Measurements from ENCODE around the gene CXXC5.

Gene CXXC5

GRCh38 chr5:139701056-139701741 is 53.0 kb downstream of the CXXC5 start:
- no peak overlapping the region for H3K4me3 ChIP-seq (ENCODE audit: control insufficient read depth, low read depth, low read length)
- TF ChIP-seq CTCF (IDR thresholded peaks at IDR 0.05; ENCODE audit: control insufficient read depth, insufficient read depth, low read depth, low read length, missing control alignments): no peak
- DNase-seq (ENCODE audit: low read depth): no peak

GRCh38 chr5:139702548-139702947 is 54.4 kb downstream of the CXXC5 start:
- TF ChIP-seq CTCF (IDR thresholded peaks at IDR 0.05; ENCODE audit: control insufficient read depth, insufficient read depth, low read depth, low read length, missing control alignments): no peak
- no peak for DNase-seq (ENCODE audit: low read depth)
- no peak overlapping the region for H3K4me3 ChIP-seq (ENCODE audit: control insufficient read depth, low read depth, low read length)

GRCh38 chr5:139704748-139705147 is 56.6 kb downstream of the CXXC5 start:
- TF ChIP-seq CTCF (IDR thresholded peaks at IDR 0.05; ENCODE audit: control insufficient read depth, insufficient read depth, low read depth, low read length, missing control alignments): no peak
- H3K4me3 ChIP-seq (ENCODE audit: control insufficient read depth, low read depth, low read length): no peak overlapping the region
- DNase-seq (ENCODE audit: low read depth): no peak

GRCh38 chr5:139705191-139705590 is 57.0 kb downstream of the CXXC5 start:
- no peak for DNase-seq (ENCODE audit: low read depth)
- no peak overlapping the region for H3K4me3 ChIP-seq (ENCODE audit: control insufficient read depth, low read depth, low read length)
- TF ChIP-seq CTCF (IDR thresholded peaks at IDR 0.05; ENCODE audit: control insufficient read depth, insufficient read depth, low read depth, low read length, missing control alignments): no peak

GRCh38 chr5:139705655-139706587 is 57.8 kb downstream of the CXXC5 start:
- TF ChIP-seq CTCF (IDR thresholded peaks at IDR 0.05; ENCODE audit: control insufficient read depth, insufficient read depth, low read depth, low read length, missing control alignments): no peak
- DNase-seq (ENCODE audit: low read depth): no peak
- no peak overlapping the region for H3K4me3 ChIP-seq (ENCODE audit: control insufficient read depth, low read depth, low read length)

- no peak for TF ChIP-seq CTCF (IDR thresholded peaks at IDR 0.05; ENCODE audit: control insufficient read depth, insufficient read depth, low read depth, low read length, missing control alignments)
- H3K4me3 ChIP-seq (ENCODE audit: control insufficient read depth, low read depth, low read length): no peak overlapping the region
- DNase-seq (ENCODE audit: low read depth): no peak
Measured at GRCh38 chr5:139707445-139708003, 59.4 kb downstream of the CXXC5 start.

Data from AG09309 (cell line).